ENCODE measurements around the gene ABCA7. TPM values are rescaled to one million over a fixed set of nuclear protein-coding genes. Genes with fewer than 3 reads are reported as not detected.
"Not testable (repeated sequence)": the region's sequence is repeated elsewhere in the genome, so short reads cannot be mapped to it uniquely, and the experiment has no call there.

The ABCA7 gene
- total RNA-seq, 1 donor from 2014 or later = 3.5 TPM

DNA sequence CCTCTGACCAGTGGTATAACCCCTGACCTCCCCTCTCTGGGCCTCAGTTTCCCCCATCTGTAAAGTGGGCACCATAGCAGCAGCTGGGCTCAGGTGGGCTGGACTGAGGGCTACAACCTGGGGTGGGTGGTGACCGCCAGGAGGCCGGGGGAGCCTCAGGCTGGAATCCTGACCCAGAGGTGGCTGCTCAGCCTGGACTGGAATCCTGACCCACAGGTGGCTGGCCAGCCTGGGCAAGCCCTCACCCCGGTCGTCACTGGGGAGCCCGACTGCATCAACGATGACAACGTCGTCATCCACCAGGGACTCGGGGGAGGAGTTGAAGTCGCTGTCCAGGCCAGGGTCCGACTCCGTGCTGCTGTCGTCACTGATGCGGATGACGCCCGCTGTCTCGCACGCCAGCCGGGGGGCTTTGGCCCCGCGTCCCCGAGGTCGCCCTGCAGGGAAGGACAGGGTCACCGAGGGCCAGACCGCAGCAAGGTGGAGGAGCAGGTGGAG, 74.1 kb downstream of the ABCA7 start:
- no peak for DNase-seq (ENCODE audit: low read depth, low spot score)

GRCh38 chr19:1114728-1115127, 74.8 kb downstream of the ABCA7 start:
- DNase-seq (ENCODE audit: low read depth, low spot score) = not testable (repeated sequence)

Other genes starting within 250 kb of the ABCA7 start
- 198 and 241 TPM in 2 replicates for gene PTBP1, start 242.7 kb upstream of the ABCA7 start, total RNA-seq
- 0.07 and 0.33 TPM in 2 replicates for gene PLPPR3, start 218.2 kb upstream of the ABCA7 start, total RNA-seq
- gene AZU1, start 212.3 kb upstream of the ABCA7 start, total RNA-seq = not detected in 2 replicates
- gene PRTN3, start 199.1 kb upstream of the ABCA7 start, total RNA-seq = not detected in 2 replicates
- not detected in 2 replicates for gene ELANE, start 187.8 kb upstream of the ABCA7 start, total RNA-seq
- 0.49 and 3.6 TPM in 2 replicates for gene CFD, start 180.4 kb upstream of the ABCA7 start, total RNA-seq
- 22.9 and 27.0 TPM in 2 replicates for gene MED16, start 146.9 kb upstream of the ABCA7 start, total RNA-seq
- gene RNU6-9, start 146.6 kb upstream of the ABCA7 start, total RNA-seq = not detected in 2 replicates
- gene R3HDM4, start 126.9 kb upstream of the ABCA7 start, total RNA-seq = 22.8 and 29.1 TPM in 2 replicates
- not detected in 2 replicates for gene KISS1R, start 122.8 kb upstream of the ABCA7 start, total RNA-seq
- gene ARID3A, start 114.1 kb upstream of the ABCA7 start, total RNA-seq = 8.0 and 9.6 TPM in 2 replicates
- gene WDR18, start 55.8 kb upstream of the ABCA7 start, total RNA-seq = 106 and 115 TPM in 2 replicates
- gene GRIN3B, start 39.7 kb upstream of the ABCA7 start, total RNA-seq = 0.39 and 0.59 TPM in 2 replicates
- gene TMEM259, start 19.0 kb upstream of the ABCA7 start, total RNA-seq = 49.5 and 65.1 TPM in 2 replicates
- not detected in 2 replicates for gene RNU6-2, start 18.6 kb upstream of the ABCA7 start, total RNA-seq
- gene CNN2, start 13.5 kb upstream of the ABCA7 start, total RNA-seq = 159 and 188 TPM in 2 replicates
- 10.2 and 20.2 TPM in 2 replicates for gene ARHGAP45, start 27.1 kb downstream of the ABCA7 start, total RNA-seq
- gene POLR2E, start 55.3 kb downstream of the ABCA7 start, total RNA-seq = 133 and 163 TPM in 2 replicates
- gene GPX4, start 63.9 kb downstream of the ABCA7 start, total RNA-seq = 380 and 410 TPM in 2 replicates
- gene SBNO2, start 134.2 kb downstream of the ABCA7 start, total RNA-seq = 30.4 and 55.0 TPM in 2 replicates
- gene STK11, start 165.7 kb downstream of the ABCA7 start, total RNA-seq = 100 and 131 TPM in 2 replicates
- gene CBARP, start 197.9 kb downstream of the ABCA7 start, total RNA-seq = 2.1 and 2.2 TPM in 2 replicates
- 21.4 and 28.9 TPM in 2 replicates for gene ATP5F1D, start 201.6 kb downstream of the ABCA7 start, total RNA-seq
- 11.4 and 13.4 TPM in 2 replicates for gene MIDN, start 208.5 kb downstream of the ABCA7 start, total RNA-seq
- gene CIRBP, start 229.2 kb downstream of the ABCA7 start, total RNA-seq = 99.5 and 247 TPM in 2 replicates
- gene FAM174C, start 235.4 kb downstream of the ABCA7 start, total RNA-seq = 19.1 and 26.0 TPM in 2 replicates
- 0.07 TPM in 1 of 2 replicates, not detected in the other for gene EFNA2, start 245.8 kb downstream of the ABCA7 start, total RNA-seq

All from pulmonary artery endothelial cell (primary cell).